GM12878 (cell line): ENCODE data around the gene UNC13B. TPM values are rescaled to one million over a fixed set of nuclear protein-coding genes. Genes with fewer than 3 reads are reported as not detected.

Source experiments
- ATAC-seq: fragments of 200-7000 bp; cut with Tn5 transposase; 3 replicates; pipeline ENCODE4 v1.9.1; 2020; ENCODE audit warnings: mild to moderate bottlenecking, moderate library complexity
- BruUV-seq: library from RNA; stranded (reverse); fragments of 400-500 nt; replicated peaks from 2 replicates; lab custom pipeline; 2021; lab: Mats Ljungman, UMichigan
- CTCF ChIA-PET: fragments of 300-600 bp; sonication (Branson Sonifier 250); formaldehyde crosslinking; extraction: SDS; loops from one replicate; lab custom pipeline; 2021; ENCODE audit warnings: inconsistent platforms; lab: Yijun Ruan, JAX
- POLR2A ChIA-PET: fragments of 350-600 bp; formaldehyde crosslinking; extraction: SDS; loops from one replicate; lab custom pipeline; 2021; ENCODE audit warnings: inconsistent platforms; lab: Charles Lee
- RAD21 ChIA-PET: fragments of 300-600 bp; sonication (Branson Sonifier 250); formaldehyde crosslinking; loops from one replicate; lab custom pipeline; 2023; ENCODE audit warnings: antibody characterized with exemption; ENCODE audit not compliant: unreplicated experiment; lab: Charles Lee
- SMC1A ChIA-PET: fragments of 300-600 bp; sonication (Branson Sonifier 250); formaldehyde crosslinking; loops from one replicate; lab custom pipeline; 2023; ENCODE audit not compliant: unreplicated experiment, uncharacterized antibody; lab: Charles Lee
- DNase-seq: peaks from one replicate; pipeline ENCODE4 v3.0.0-alpha.2; 2011; ENCODE audit warnings: low read depth, low spot score
- FAIRE-seq: peaks from 3 replicates; lab custom pipeline; 2011; peaks lifted over from hg19 to GRCh38; lab: Jason Lieb, UNC
- H2AFZ ChIP-seq: 2 replicates; pipeline ENCODE4 v1.6.0; 2011; ENCODE audit warnings: low read depth, low read length, control low read depth; ENCODE audit not compliant: control insufficient read depth
- H3K27ac ChIP-seq: 2 replicates; pipeline ENCODE4 v1.5.1; 2011; ENCODE audit warnings: control low read depth; ENCODE audit not compliant: control insufficient read depth, insufficient read depth
- H3K27me3 ChIP-seq, 2 experiments: replicated peaks in 1 of 2; 2 replicates each; pipeline versions ENCODE4 v1.6.0 to v1.6.1; 2011; ENCODE audit warnings: low read length in 1 of 2; ENCODE audit not compliant: control insufficient read depth in 2 of 2, insufficient read depth in 2 of 2
- H3K36me3 ChIP-seq, 2 experiments: 2 replicates each; pipeline ENCODE4 v1.5.1; 2011; ENCODE audit warnings: low read length in 1 of 2; ENCODE audit not compliant: control insufficient read depth in 2 of 2, insufficient read depth in 2 of 2
- H3K4me1 ChIP-seq: 2 replicates; pipeline ENCODE4 v1.6.1; 2011; ENCODE audit warnings: mild to moderate bottlenecking, low read length, moderate library complexity, mixed read lengths; ENCODE audit not compliant: control insufficient read depth, insufficient read depth
- H3K4me2 ChIP-seq: 2 replicates; pipeline ENCODE4 v1.6.0; 2011; ENCODE audit warnings: control low read depth; ENCODE audit not compliant: control insufficient read depth, insufficient read depth
- H3K4me3 ChIP-seq: fragments of 200-600 bp; sonication (generic); 2 replicates; pipeline ENCODE4 v1.5.1; 2016
- H3K79me2 ChIP-seq: 2 replicates; pipeline ENCODE4 v1.6.0; 2011; ENCODE audit warnings: low read length; ENCODE audit not compliant: control insufficient read depth, insufficient read depth
- H3K9ac ChIP-seq: 2 replicates; pipeline ENCODE4 v1.8.0; 2011; ENCODE audit warnings: low read length, control low read depth, mixed read lengths; ENCODE audit not compliant: control insufficient read depth, insufficient read depth
- H3K9me3 ChIP-seq: replicated peaks from 3 replicates; pipeline ENCODE4 v1.5.1; 2011; ENCODE audit warnings: mild to moderate bottlenecking, low read length; ENCODE audit not compliant: control insufficient read depth, insufficient read depth
- H4K20me1 ChIP-seq: 2 replicates; pipeline ENCODE4 v1.6.0; 2011; ENCODE audit not compliant: control insufficient read depth, insufficient read depth
- BCLAF1 ChIP-seq: fragments of 450-650 bp; IDR thresholded peaks from 2 replicates; pipeline ENCODE4 v1.6.1; 2017; ENCODE audit warnings: antibody characterized with exemption, mild to moderate bottlenecking, moderate library complexity
- HDAC6 ChIP-seq: fragments of 200-600 bp; sonication (generic); IDR thresholded peaks from one replicate; pipeline ENCODE4 v1.8.0; 2017; ENCODE audit warnings: antibody characterized with exemption; ENCODE audit not compliant: unreplicated experiment
- IKZF1 ChIP-seq: fragments of 450-650 bp; conservative IDR thresholded peaks from 2 replicates; pipeline ENCODE4 v1.6.1; 2017; ENCODE audit warnings: antibody characterized with exemption, mild to moderate bottlenecking
- MEF2A ChIP-seq: IDR thresholded peaks from 2 replicates; pipeline ENCODE4 v1.6.1; 2011; ENCODE audit warnings: low read depth, mild to moderate bottlenecking, low read length, moderate library complexity; ENCODE audit not compliant: insufficient read depth
- MXI1 ChIP-seq: fragments of 150-350 bp; IDR thresholded peaks from 2 replicates; pipeline ENCODE4 v1.6.1; 2011; ENCODE audit warnings: low read depth, mild to moderate bottlenecking, inconsistent platforms, low read length, improper control_type of control experiment
- MYC ChIP-seq: IDR thresholded peaks from 2 replicates; pipeline ENCODE4 v1.6.1; 2011; ENCODE audit warnings: mild to moderate bottlenecking, low read length, moderate library complexity, inconsistent platforms; ENCODE audit not compliant: insufficient read depth, insufficient replicate concordance, insufficient read length, severe bottlenecking
- NFYB ChIP-seq: IDR thresholded peaks from 2 replicates; pipeline ENCODE4 v1.6.1; 2011; ENCODE audit warnings: low read depth, mild to moderate bottlenecking, low read length, improper control_type of control experiment, moderate library complexity; ENCODE audit not compliant: insufficient read depth
- PML ChIP-seq: IDR thresholded peaks from 2 replicates; pipeline ENCODE4 v1.6.1; 2012; ENCODE audit warnings: low read length, inconsistent platforms
- REST ChIP-seq: IDR thresholded peaks from 2 replicates; pipeline ENCODE4 v1.6.1; 2012; ENCODE audit warnings: mild to moderate bottlenecking, low read depth, low read length
- RFX5 ChIP-seq: IDR thresholded peaks from 2 replicates; pipeline ENCODE4 v1.6.1; 2011; ENCODE audit warnings: low read depth, low read length, improper control_type of control experiment
- SREBF1 ChIP-seq: IDR thresholded peaks from 2 replicates; pipeline ENCODE4 v1.6.1; 2012; ENCODE audit warnings: mild to moderate bottlenecking, low read length
- ZNF207 ChIP-seq: fragments of 450-650 bp; IDR thresholded peaks from 2 replicates; pipeline ENCODE4 v1.6.1; 2014; ENCODE audit warnings: antibody characterized with exemption, mild to moderate bottlenecking, borderline replicate concordance
- WGBS: methylation state at CpG from one replicate; pipeline ENCODE4 v1.1.6; 2016; ENCODE audit warnings: low lambda C conversion rate; ENCODE audit not compliant: insufficient replicate concordance, insufficient coverage; ENCODE audit errors: missing lambda C conversion rate; 5-methylcytosine and 5-hydroxymethylcytosine counted together
- in situ Hi-C: fragments of 300-500 bp; cut with MboI; formaldehyde crosslinking; loops from 9 replicates; pipeline ENCODE4 v1.14.3; 2018; ENCODE audit warnings: mixed read lengths
- intact Hi-C: fragments of 100-400 bp; cut with micrococcal nuclease; formaldehyde crosslinking; loops from one replicate; pipeline ENCODE4 v1.14.2; 2022; ENCODE audit not compliant: unreplicated experiment
- polyA plus RNA-seq, 11 experiments: library from polyadenylated mRNA; depleted of rRNA in 4 of 11; unstranded in 6 of 11; stranded (reverse) in 5 of 11; fragments of >200 nt; fragmentation: Nextera tagmentation in 4 of 11; fragmentation: Illumina TruSeq in 1 of 11; extraction: Ambion mirVana in 4 of 11; extraction: Trizol in 1 of 11; gene quantifications; 1 replicate in 1 of 11; 2 replicates in 10 of 11; pipeline versions ENCODE4 v1.2.1 to v1.2.3, GENCODE V29; 2011 to 2016; ENCODE audit warnings: inconsistent platforms in 2 of 11, missing spikeins in 2 of 11, low read depth in 1 of 11
- total RNA-seq, 4 experiments: library from RNA; depleted of rRNA in 3 of 4; stranded (reverse); fragments of >200 nt in 3 of 4; fragmentation: Illumina TruSeq in 1 of 4; extraction: Trizol in 1 of 4; gene quantifications; 2 replicates each; pipeline versions ENCODE4 v1.2.1 to v1.2.3, GENCODE V29; 2013 to 2021

Gene UNC13B
- total and polyA plus RNA-seq, 10 of the 15 experiments (the other 5 are each of a cell fraction or from before 2014, with no cell fraction given) = under 0.01 to 0.42 (median 0.06) TPM; not detected in 4

- TF ChIP-seq REST = no peak
- TF ChIP-seq RFX5 = no peak
- no peak for TF ChIP-seq MXI1
- TF ChIP-seq HDAC6 = no peak
Measured at GRCh38 chr9:35269919-35270318, 108.1 kb downstream of the UNC13B start (continued).

- Histone ChIP-seq H3K9me3 (no peaks in the 10 kb centered on the region), H3K36me3 (no peaks in the 10 kb centered on the region), H3K27ac (no peak overlapping the region), H2AFZ (no peak overlapping the region), H4K20me1 (no peaks in the 10 kb centered on the region), H3K4me3 (no peak overlapping the region), H3K4me2 (no peak overlapping the region), H3K27me3 (no peaks in the 10 kb centered on the region; a peak in 1 of 4 replicates), H3K9ac (no peak overlapping the region), H3K4me1 (peaks cover 5% of the 10 kb centered on the region), H3K79me2 (no peaks in the 10 kb centered on the region)
- no TSS peak for BruUV-seq
- in situ Hi-C loops (no loop called here), intact Hi-C loops (no loop called here)
- ChIA-PET CTCF (no interaction called here), SMC1A (no interaction called here), RAD21 (no interaction called here), POLR2A (no interaction called here)
- 2% methylated on average over 2 of the region's 2 CpGs for WGBS
- ATAC-seq (no peak), DNase-seq (no peak), FAIRE-seq (peak; percentile 7)
- no peak for TF ChIP-seq PML
- no peak for TF ChIP-seq SREBF1
- no peak for TF ChIP-seq ZNF207
- no peak for TF ChIP-seq NFYB
- no peak for TF ChIP-seq MEF2A
- TF ChIP-seq MYC = no peak
- no peak for TF ChIP-seq BCLAF1
- TF ChIP-seq IKZF1 = no peak
Measured at GRCh38 chr9:35271637-35272036, 109.8 kb downstream of the UNC13B start.
